PFSK-1 (cell line): ENCODE data around the gene MT1F.

Experiments
- FOXP2 ChIP-seq: optimal IDR thresholded peaks from 2 replicates; pipeline ENCODE3; 2011; ENCODE audit warnings: borderline replicate concordance, control low read depth, inconsistent platforms; ENCODE audit not compliant: insufficient read depth; ENCODE audit errors: extremely low read length, extremely low read depth
- POLR2AphosphoS5 ChIP-seq: IDR thresholded peaks from 2 replicates; pipeline ENCODE4 v1.6.1; 2012; ENCODE audit warnings: low read depth, mild to moderate bottlenecking, control low read depth, low read length, moderate library complexity
- SIN3A ChIP-seq: IDR thresholded peaks from 2 replicates; pipeline ENCODE4 v1.6.1; 2012; ENCODE audit warnings: mild to moderate bottlenecking, low read length, moderate library complexity, borderline replicate concordance; ENCODE audit not compliant: insufficient read depth
- TAF1 ChIP-seq: IDR thresholded peaks from 2 replicates; pipeline ENCODE4 v1.6.1; 2012; ENCODE audit warnings: low read length, control low read depth, borderline replicate concordance; ENCODE audit not compliant: insufficient read depth
- TF ChIP-seq, protein P1 (sequence below), 2 experiments: IDR thresholded peaks; 2 replicates each; pipeline versions ENCODE4 v1.6.1 to v1.8.0; 2011 to 2012; ENCODE audit warnings: low read depth in 2 of 2, low read length in 2 of 2, control low read depth in 1 of 2, inconsistent platforms in 1 of 2, mild to moderate bottlenecking in 1 of 2, moderate library complexity in 1 of 2; ENCODE audit not compliant: insufficient read depth in 1 of 2

Gene MT1F

DNA sequence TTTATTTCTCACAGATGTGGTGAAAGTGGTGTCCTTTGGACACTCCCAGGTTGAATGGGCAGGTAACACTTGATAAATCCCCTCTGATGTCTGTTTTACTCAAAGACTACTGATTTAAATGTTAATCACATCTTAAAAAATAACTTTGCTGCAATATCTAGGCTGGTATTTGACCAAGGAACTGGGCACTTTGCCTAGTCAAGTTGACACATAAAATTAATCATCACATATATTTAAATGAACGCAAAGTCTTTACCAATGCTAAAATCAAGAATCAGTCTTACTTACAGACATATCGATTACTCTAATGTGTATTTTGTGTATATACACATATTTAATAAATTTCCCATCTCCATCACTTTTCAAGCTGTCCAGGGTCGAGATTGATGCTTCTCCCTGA lies 42.4 kb upstream of the MT1F start:
- TF ChIP-seq SIN3A = no peak
- TF ChIP-seq, protein P1, sequence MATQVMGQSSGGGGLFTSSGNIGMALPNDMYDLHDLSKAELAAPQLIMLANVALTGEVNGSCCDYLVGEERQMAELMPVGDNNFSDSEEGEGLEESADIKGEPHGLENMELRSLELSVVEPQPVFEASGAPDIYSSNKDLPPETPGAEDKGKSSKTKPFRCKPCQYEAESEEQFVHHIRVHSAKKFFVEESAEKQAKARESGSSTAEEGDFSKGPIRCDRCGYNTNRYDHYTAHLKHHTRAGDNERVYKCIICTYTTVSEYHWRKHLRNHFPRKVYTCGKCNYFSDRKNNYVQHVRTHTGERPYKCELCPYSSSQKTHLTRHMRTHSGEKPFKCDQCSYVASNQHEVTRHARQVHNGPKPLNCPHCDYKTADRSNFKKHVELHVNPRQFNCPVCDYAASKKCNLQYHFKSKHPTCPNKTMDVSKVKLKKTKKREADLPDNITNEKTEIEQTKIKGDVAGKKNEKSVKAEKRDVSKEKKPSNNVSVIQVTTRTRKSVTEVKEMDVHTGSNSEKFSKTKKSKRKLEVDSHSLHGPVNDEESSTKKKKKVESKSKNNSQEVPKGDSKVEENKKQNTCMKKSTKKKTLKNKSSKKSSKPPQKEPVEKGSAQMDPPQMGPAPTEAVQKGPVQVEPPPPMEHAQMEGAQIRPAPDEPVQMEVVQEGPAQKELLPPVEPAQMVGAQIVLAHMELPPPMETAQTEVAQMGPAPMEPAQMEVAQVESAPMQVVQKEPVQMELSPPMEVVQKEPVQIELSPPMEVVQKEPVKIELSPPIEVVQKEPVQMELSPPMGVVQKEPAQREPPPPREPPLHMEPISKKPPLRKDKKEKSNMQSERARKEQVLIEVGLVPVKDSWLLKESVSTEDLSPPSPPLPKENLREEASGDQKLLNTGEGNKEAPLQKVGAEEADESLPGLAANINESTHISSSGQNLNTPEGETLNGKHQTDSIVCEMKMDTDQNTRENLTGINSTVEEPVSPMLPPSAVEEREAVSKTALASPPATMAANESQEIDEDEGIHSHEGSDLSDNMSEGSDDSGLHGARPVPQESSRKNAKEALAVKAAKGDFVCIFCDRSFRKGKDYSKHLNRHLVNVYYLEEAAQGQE (IDR thresholded peaks at IDR 0.05; ENCODE audit: insufficient read depth in 1 of 2, low read depth in 2 of 2, low read length in 2 of 2) = no peak
- no peak for TF ChIP-seq POLR2AphosphoS5
- no peak for TF ChIP-seq FOXP2
- no peak for TF ChIP-seq TAF1

DNA sequence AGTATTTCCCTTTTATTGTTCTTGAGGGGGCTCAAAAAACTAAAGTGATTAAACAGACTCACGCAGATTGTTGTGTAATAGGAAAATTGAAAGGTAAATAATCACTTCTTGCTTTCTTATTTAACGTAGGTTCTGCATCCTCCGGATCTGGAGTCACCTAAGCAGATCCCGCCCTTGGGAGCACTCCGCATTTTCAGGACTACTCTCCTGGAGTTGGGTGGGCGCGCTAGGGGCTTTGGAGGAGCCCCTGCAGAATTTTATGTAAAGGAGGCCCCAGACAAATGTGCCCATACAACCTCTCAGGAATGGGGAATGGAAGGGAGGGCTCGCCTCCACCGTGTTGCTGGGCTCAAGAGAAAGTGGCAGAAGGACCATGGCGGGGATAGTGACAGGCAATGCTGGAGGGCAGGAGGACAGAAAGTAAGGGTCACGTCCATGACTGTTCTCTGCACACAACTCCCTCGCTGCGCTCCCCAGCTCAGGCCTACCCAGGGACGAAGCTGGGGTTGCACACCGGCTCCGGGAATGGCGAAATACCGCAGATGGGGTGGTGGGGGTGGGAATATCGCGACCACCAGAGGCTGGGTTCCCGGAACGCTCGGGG lies 41.0 kb upstream of the MT1F start:
- no peak for TF ChIP-seq FOXP2
- no peak for TF ChIP-seq POLR2AphosphoS5
- TF ChIP-seq, protein P1 (IDR thresholded peaks at IDR 0.05; ENCODE audit: insufficient read depth in 1 of 2, low read depth in 2 of 2, low read length in 2 of 2) = no peak
- TF ChIP-seq SIN3A = no peak
- no peak for TF ChIP-seq TAF1

DNA sequence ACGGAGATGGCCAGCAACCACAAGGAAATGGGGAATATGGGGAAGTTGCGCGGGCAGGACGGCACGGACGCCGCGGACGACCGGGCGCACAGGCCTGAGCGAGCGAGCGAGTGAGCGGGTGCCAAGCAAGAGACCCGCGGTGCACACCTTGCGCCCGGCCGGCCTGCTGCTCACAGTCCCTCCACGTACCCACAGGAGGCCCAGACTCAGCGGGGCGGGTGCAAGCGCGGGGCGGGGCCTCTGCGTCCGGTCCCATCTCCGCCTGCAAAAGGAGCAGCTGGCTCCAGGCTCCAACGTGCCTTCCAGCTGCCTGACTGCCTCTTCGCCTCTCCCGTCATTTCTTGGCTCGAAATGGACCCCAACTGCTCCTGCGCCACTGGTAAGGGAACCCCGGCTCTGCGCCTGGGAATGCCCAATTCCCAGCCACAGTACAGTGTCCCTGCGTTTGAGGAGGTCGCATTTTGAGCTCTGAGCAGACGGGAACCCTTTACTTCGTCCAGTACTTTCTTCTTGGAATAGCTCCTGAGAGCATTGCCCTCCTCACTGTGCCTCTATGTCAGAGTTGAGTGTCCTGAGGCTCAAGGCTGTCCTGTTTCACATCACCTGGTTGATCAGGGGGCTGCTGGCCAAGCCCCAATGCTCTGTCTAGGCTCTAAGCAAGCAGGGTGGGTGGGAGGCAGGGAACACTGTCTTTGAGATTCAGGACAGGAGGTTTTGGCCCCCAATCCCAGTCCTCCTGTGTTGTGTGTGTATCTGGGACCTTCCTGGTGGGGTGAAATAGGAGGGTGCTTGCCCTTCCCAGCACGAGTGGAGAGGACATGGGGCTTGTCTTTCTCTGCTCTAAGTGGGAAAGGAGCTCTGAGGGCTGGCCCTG lies 40.3 kb upstream of the MT1F start:
- TF ChIP-seq TAF1 (no peak), POLR2AphosphoS5 (no peak), SIN3A (no peak), FOXP2 (no peak)
- TF ChIP-seq, protein P1 (IDR thresholded peaks at IDR 0.05; ENCODE audit: insufficient read depth in 1 of 2, low read depth in 2 of 2, low read length in 2 of 2) = no peak

DNA sequence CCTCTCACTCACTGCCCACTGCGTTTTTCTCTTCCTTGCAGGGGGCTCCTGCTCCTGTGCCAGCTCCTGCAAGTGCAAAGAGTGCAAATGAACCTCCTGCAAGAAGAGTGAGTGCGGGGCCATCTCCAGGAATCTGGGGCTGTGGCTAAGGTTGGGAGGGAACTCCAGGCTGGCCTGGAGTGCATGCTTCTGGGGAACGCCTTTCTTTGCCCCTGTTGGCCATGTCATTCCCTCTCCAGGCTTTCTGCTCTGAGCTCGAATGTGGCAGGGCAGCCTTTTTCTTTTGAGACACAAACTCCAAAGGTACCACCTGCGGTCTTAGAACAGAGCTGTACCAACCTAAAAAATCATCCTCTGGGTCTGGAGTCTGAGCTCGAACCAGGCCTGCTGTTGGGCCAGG lies 39.6 kb upstream of the MT1F start:
- TF ChIP-seq POLR2AphosphoS5 = no peak
- no peak for TF ChIP-seq FOXP2
- TF ChIP-seq TAF1 = no peak

DNA sequence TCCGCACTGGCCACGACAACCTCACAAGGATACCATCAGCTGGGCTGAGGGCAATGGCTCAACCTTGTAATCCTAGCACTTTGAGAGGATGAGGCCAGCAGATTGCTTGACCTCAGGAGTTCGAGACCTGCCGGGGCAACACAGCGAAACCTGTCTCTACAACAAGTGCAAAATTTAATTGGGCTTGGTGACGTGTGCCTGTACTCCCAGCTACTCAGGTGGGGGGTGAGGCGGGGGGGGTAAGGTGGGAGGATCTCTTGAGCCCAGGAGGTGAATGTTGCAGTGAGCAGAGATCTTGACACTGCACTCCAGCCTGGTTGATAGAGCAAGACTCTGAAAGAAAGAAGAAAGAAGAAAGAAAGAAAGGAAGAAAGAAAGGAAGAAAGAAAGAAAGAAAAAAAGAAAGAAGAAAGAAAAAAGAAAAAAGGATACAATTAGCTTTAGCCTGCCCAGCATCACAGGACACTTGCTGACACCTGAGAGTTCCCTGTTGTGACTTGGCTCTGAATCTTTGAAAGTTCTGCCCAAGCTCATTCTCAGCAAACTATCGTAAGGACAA lies 37.3 kb upstream of the MT1F start:
- TF ChIP-seq, protein P1 (IDR thresholded peaks at IDR 0.05; ENCODE audit: insufficient read depth in 1 of 2, low read depth in 2 of 2, low read length in 2 of 2) = no peak
- no peak for TF ChIP-seq SIN3A
